ENCODE measurements around the gene PROM1.

Gene PROM1

GRCh38 chr4:16110199-16110598 is 26.4 kb upstream of the PROM1 start:
- DNase-seq, result no peak

- no peak for DNase-seq
Measured at GRCh38 chr4:16109256-16109655, 25.4 kb upstream of the PROM1 start.

- no peak for DNase-seq
Measured at GRCh38 chr4:16106956-16107355, 23.1 kb upstream of the PROM1 start.

- DNase-seq, result no peak
Measured at GRCh38 chr4:16104520-16104919, 20.7 kb upstream of the PROM1 start.

GRCh38 chr4:16102356-16102755 is 18.5 kb upstream of the PROM1 start:
- DNase-seq, result no peak

- DNase-seq, result no peak
Measured at GRCh38 chr4:16100833-16101232, 17.0 kb upstream of the PROM1 start.

- DNase-seq, result no peak
Measured at GRCh38 chr4:16092682-16093319, 9.0 kb upstream of the PROM1 start.

- DNase-seq, result no peak
Measured at GRCh38 chr4:16090096-16090705, 6.4 kb upstream of the PROM1 start.

GRCh38 chr4:16089156-16089555 is 5.3 kb upstream of the PROM1 start:
- no peak for DNase-seq

- no peak for DNase-seq
Measured at GRCh38 chr4:16088601-16089000, 4.8 kb upstream of the PROM1 start.

GRCh38 chr4:16085822-16086221 is 2.0 kb upstream of the PROM1 start:
- no peak for DNase-seq

- DNase-seq, result peak in 1 of 2 experiments; percentile 43
Measured at GRCh38 chr4:16082426-16083240, 1.2 kb downstream of the PROM1 start.

- DNase-seq, result no peak
Measured at GRCh38 chr4:16082041-16082425, 1.8 kb downstream of the PROM1 start.

GRCh38 chr4:16079046-16079445 is 4.8 kb downstream of the PROM1 start:
- no peak for DNase-seq

- no peak for DNase-seq
Measured at GRCh38 chr4:16078195-16078760, 5.5 kb downstream of the PROM1 start.

- DNase-seq, result no peak
Measured at GRCh38 chr4:16077786-16078185, 6.0 kb downstream of the PROM1 start.

- no peak for DNase-seq
Measured at GRCh38 chr4:16075975-16076757, 7.7 kb downstream of the PROM1 start.

GRCh38 chr4:16075061-16075460 is 8.8 kb downstream of the PROM1 start:
- no peak for DNase-seq

- no peak for DNase-seq
Measured at GRCh38 chr4:16072168-16072567, 11.7 kb downstream of the PROM1 start.

GRCh38 chr4:16070203-16070602 is 13.6 kb downstream of the PROM1 start:
- DNase-seq, result no peak

GRCh38 chr4:16067515-16067914 is 16.3 kb downstream of the PROM1 start:
- no peak for DNase-seq

- no peak for DNase-seq
Measured at GRCh38 chr4:16066586-16067128, 17.2 kb downstream of the PROM1 start.

- DNase-seq, result no peak
Measured at GRCh38 chr4:16065066-16065465, 18.8 kb downstream of the PROM1 start.

Measured in NCI-H526 (cell line).